Pons (tissue), 1 donor: Measurements from ENCODE around the gene MOBP.
A peak's percentile ranks its signal among the peaks of the same experiment; 100 is the strongest.

Experiments used
- DNase-seq: peaks from one replicate; pipeline ENCODE4 v3.0.0-alpha.2; 2016; ENCODE audit warnings: low spot score

The MOBP gene

GRCh38 chr3:39499651-39500273 lies 32.3 kb downstream of the MOBP start:
- DNase-seq = no peak

GRCh38 chr3:39501059-39501458 lies 33.6 kb downstream of the MOBP start:
- no peak for DNase-seq

- DNase-seq = no peak
These were observed 34.7 kb downstream of the MOBP start for GRCh38 chr3:39501968-39502837.

- DNase-seq = no peak
These were observed 35.3 kb downstream of the MOBP start for GRCh38 chr3:39502838-39503145.

GRCh38 chr3:39505866-39506742 lies 38.6 kb downstream of the MOBP start:
- DNase-seq = no peak

- no peak for DNase-seq
These were observed 39.4 kb downstream of the MOBP start for GRCh38 chr3:39506863-39507262.

- no peak for DNase-seq
These were observed 46.4 kb downstream of the MOBP start for GRCh38 chr3:39513791-39514369.

GRCh38 chr3:39515681-39516441 lies 48.4 kb downstream of the MOBP start:
- no peak for DNase-seq

GRCh38 chr3:39519103-39519502 lies 51.6 kb downstream of the MOBP start:
- no peak for DNase-seq

- no peak for DNase-seq
These were observed 52.2 kb downstream of the MOBP start for GRCh38 chr3:39519554-39520288.

GRCh38 chr3:39521456-39521855 lies 54.0 kb downstream of the MOBP start:
- no peak for DNase-seq

GRCh38 chr3:39524107-39524506 lies 56.6 kb downstream of the MOBP start:
- DNase-seq = no peak

GRCh38 chr3:39528844-39529243 lies 61.4 kb downstream of the MOBP start:
- DNase-seq = no peak

- DNase-seq = peak; percentile 62
These were observed 62.1 kb downstream of the MOBP start for GRCh38 chr3:39529577-39529976.

GRCh38 chr3:39531066-39531465 lies 63.6 kb downstream of the MOBP start:
- no peak for DNase-seq

- DNase-seq = no peak
These were observed 64.2 kb downstream of the MOBP start for GRCh38 chr3:39531665-39532064.

GRCh38 chr3:39532777-39533176 lies 65.3 kb downstream of the MOBP start:
- DNase-seq = no peak

- DNase-seq = no peak
These were observed 65.7 kb downstream of the MOBP start for GRCh38 chr3:39533226-39533625.

GRCh38 chr3:39540162-39540921 lies 72.9 kb downstream of the MOBP start:
- no peak for DNase-seq

GRCh38 chr3:39541442-39541841 lies 74.0 kb downstream of the MOBP start:
- no peak for DNase-seq
